SW480 (cell line): ENCODE data around the gene KIRREL1.

ENCODE experiments used
- DNase-seq: peaks from one replicate; pipeline ENCODE4 v3.0.0-alpha.2; 2016; ENCODE audit warnings: low spot score

KIRREL1 gene

DNA sequence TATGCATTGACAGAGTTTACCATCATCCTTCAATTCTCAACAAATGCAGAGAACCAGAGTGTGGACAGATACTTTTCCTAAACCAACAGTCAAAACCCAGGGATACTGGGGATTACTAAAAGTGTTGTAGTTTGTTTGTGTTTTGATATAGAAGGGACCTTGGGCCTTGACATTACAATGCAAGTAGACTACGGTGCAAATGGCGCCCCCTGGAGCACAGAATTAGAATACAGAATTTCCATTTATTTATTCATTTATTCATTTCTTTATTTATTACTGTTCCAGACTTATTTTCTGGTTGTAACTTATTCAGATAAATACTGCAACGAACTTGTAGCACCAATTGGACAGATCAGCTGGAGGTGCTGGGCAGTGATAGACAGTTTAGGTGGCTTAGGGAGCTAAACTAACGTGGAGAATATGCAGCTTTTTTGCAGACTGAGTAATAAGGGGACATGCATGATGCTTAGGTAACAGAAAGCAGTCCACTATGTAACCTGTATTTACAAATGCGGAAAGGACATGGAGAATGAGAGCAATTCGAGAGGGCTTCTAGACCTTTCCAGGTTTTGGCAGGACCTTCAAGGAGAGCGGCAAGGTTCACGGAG is 42.6 kb downstream of the KIRREL1 start:
- DNase-seq: peak; percentile 30

DNA sequence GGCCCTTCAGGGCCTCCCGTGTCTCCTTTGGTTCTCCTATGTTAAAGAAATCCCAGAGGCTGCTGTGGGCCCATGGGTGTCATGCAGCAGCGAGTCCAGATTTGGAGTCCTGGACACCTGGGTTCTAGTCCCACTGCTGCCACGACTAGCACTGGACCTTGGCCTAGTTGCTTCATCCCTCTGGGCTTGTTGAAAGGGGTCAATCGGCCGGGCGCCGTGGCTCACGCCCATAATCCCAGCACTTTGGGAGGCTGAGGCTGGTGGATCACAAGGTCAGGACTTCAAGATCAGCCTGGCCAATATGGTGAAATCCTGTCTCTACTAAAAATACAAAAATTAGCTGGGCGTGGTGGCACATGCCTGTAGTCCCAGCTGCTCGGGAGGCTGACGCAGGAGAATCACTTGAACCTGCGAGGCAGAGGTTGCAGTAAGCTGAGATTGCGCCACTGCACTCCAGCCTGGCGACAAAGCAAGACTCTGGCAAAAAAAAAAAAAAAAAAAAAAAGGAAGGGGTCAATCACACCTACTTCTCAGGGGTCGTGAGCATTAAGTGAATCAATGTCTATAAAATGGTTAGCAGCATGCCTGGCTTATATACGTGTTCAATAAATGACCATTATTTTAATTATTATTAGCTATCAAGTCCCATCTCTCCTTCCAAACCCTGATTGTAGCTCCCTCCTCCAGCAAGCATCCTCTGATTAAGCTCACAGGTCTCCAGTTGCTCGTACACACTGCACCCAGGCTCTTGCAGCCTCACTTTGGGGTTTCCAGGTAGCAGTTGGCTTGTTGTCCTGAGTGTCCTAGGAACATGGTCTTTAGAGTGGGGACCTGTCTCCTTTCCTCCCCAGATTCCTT is 43.8 kb downstream of the KIRREL1 start:
- no peak for DNase-seq

DNA sequence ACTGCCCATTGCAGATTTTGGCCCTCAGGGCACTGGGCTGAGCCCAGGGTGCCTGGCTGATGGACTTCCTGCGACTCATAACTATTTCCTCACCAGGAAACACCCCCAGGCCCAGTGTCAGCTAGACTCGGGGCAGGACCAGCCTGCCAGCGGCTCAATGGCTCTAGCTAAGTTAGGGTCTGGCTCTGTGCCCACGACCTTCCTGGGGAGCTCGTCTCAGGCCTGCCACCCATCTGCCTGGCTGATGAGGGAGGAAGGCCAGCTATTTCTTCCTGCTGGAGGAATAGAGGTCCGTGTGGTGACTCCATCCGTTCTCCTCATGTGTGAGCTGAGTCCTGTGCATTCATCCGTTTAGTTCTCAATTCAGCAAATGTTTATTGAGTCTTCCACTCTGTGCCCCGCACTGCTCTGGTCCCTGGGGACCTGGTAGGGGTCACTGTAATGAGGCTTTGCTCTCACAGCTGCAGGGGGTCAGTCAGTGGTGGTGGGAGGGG is 44.5 kb downstream of the KIRREL1 start:
- no peak for DNase-seq

DNA sequence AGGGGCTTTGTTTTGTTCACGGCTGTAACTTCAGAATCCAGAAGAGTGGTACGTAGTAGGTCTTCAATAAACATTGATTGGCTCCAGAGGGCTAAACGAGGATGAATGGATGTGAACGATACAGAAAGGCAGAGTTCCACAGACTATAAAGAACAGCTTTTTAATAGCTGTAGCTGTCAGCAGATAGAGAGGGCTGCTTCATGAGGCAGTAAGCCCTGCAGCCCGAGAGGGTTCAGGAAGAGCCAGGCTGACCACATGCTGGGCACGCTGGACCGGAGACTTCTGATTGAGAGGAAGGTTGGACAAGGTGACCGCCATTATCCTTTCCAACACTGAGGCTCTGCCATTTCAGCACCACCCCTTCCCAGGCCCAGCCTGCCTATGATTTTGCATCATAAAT is 45.3 kb downstream of the KIRREL1 start:
- DNase-seq: no peak

- no peak for DNase-seq
These were observed 45.9 kb downstream of the KIRREL1 start for GRCh38 chr1:158039380-158039779.

GRCh38 chr1:158040323-158040722 is 46.9 kb downstream of the KIRREL1 start:
- no peak for DNase-seq

- no peak for DNase-seq
These were observed 49.8 kb downstream of the KIRREL1 start for GRCh38 chr1:158043232-158043631.

- DNase-seq: no peak
These were observed 52.2 kb downstream of the KIRREL1 start for GRCh38 chr1:158045639-158046038.

DNA sequence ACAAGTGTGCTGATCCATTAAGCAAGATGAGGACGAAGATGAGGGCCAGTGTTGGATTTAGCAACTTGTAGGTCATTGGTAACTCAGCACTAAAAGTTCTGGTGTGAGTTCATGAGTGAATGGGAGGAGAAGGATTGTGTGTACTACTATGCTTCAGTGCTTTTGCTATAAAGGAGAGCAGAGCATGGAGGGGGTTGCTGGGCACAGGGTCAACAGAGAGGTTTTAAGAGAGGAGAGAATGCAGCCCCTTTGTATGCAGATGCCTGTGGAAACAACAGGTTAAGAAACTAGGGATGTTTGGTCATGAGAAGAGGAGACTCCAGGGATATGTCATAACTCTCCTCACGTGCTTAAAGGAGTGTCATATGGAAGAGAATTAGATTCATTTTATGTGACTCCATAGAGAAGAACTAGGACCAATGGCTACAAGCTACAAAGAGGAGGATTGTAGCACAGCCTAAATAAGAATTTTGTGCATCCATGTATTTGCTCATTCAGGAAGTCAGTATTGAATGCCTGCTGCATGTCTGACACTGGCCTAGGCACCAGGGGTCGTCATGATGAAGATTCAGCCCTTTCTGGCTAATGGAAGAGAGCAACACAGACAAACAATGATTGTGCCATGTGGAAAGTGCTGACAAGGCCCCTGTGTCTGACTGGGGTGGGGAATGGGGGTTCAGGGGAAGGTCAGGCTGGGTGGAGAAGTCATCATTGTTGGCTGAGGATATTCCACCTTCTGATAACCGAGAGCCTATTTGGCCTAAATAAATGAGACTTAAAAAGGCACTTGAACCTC is 53.5 kb downstream of the KIRREL1 start:
- DNase-seq: no peak

DNA sequence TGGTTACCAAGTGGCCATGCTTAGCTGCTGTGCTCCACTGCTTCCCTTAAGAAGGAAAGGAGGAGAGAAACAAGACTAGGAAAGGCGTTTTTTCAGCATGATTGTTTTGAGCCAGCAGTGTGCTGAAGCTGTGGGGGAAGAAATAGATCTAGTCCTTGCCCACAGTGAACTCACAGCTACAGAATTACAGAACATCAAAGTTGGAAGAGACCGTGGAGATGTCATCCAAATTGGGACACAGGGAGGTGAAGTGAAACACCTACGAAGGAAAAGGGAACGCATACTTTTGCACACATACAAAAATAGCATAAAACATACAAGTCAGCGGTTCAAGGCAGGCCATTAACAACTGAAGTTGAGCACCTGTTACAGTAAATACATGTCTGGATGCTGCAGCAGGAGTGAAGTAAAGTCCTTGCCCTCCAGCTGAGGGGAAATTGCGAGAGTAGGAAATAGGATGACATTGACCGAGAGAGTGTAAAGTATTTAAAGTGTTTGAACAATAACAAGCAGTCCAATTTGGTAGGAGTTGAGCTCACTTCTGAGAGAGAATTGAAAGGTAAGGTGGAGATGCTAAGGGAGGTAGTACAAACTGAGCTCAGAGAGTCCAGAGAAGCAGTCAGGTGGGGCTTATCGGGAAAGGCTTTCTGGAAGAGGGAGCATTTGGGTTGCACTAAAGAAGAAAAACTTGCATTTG is 55.1 kb downstream of the KIRREL1 start:
- DNase-seq: no peak

GRCh38 chr1:158049853-158050252 is 56.4 kb downstream of the KIRREL1 start:
- no peak for DNase-seq

GRCh38 chr1:158053276-158053675 is 59.8 kb downstream of the KIRREL1 start:
- DNase-seq: no peak

DNA sequence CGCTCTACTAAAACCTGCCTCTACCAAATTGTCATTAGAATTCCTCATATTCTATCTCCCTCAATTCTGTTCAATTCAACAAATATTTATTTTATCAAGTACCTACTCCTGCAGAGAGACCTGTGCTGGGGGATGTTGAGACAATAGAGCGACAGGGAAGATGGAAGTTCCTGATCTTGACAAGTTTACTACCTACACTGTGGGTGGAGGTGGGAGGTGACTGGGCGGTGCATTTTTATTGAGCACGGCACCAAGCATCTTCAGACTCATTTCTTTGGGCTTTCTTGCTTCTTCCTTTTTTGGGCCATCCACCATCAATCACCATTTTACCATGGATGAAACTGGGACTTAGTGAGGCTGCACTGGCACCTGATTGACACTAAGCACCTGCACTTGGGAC is 61.3 kb downstream of the KIRREL1 start:
- no peak for DNase-seq

- no peak for DNase-seq
These were observed 62.4 kb downstream of the KIRREL1 start for GRCh38 chr1:158055854-158056253.

GRCh38 chr1:158056498-158056897 is 63.1 kb downstream of the KIRREL1 start:
- DNase-seq: no peak

DNA sequence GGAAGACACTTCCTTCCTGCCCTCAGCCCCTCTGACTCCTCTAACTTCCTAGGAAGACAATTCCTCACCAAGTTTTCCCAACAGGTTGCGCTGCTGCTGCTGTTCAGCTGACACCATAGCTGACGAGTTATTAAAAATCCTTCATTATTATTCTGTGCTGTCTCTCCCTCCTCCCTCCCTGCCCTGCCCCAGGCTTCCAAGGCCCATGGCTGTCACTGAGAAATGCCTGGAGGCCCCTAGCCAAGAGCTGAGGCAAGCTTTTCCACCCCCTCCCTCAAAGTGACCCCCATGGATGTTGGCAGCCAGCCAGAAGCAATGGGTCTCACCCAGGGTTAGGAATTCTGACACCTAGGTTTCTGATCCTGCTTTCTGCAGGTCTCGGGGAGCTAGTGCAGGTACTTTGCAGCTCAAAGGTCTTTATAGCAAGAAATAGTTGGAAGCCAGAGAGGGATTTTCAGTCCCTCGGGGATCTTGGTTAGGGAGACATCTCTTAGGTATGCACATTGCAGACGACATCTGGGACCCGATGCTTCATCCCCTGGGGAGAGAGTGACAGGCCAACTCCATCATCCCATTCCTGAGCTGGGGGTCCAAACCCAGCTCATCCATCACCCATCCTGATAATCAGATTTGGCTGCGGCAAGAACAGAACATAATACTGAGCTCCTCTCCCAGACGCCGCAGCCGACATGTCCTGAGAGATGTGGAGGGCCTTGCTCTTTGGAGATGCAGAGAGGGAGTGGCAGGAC is 65.0 kb downstream of the KIRREL1 start:
- no peak for DNase-seq

- no peak for DNase-seq
These were observed 66.5 kb downstream of the KIRREL1 start for GRCh38 chr1:158059984-158060383.

DNA sequence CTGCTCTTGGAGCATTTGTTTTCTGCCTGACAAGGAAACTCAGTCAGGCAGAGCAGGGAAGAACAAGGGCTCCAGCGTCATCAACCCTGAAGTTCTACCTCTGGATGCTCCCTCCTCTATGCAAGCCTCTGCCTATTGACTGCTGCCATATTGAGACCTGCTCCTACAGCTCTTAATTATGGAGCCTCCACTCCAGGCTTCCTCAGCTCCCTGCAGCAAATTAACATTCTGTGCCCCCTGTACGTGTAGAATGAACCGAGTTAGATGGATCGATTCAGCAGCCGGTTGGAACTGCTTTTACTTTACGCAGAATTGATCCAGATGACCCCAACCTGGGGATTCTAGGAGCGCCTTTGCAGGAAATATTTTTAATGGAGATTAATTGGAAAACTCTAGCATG is 68.7 kb downstream of the KIRREL1 start:
- DNase-seq: no peak

GRCh38 chr1:158067662-158068061 is 74.2 kb downstream of the KIRREL1 start:
- DNase-seq: no peak

DNA sequence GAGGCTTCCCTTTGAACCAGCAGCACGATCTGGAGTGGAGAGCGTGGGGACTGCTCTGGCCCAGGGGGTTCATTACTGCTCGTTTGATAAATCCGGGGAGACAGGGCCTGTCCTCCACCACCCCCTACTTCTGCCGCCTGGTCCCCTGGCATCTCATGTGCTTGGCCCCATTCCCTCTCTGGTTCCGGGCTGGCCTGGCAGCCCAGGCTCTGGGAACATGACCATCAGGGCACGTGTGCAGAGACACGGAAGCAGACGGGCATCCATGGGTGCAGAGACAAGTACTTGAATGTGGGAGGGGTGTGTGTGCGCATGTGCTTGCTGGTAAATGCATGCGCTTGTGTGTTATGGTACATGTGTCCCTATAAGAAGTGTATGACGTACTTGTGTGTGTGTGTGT is 75.5 kb downstream of the KIRREL1 start:
- DNase-seq: no peak

DNA sequence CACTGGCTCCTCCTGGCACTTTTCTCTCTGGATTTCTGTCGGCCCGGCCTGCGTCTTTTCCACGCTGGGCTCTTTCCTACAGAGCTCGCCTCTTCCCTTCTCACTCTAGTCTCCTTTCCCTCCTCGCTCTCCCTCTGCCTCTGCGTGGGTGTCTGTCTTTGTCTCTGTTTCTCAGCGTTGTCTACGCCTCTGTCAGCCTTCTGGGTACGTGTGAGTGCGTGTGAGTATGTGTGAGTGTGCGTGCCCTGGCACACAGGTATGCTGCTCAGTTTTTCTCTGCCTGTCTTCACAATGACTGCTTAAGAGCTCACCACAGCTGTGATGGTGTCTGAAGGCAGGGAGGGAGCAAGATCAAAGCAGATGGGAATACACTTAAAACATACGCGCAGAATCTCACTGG is 77.7 kb downstream of the KIRREL1 start:
- DNase-seq: no peak
